OCI-LY7 (cell line): ENCODE data around the gene CMC1. TPM values are rescaled to one million over a fixed set of nuclear protein-coding genes. Genes with fewer than 3 reads are reported as not detected.

Experiments
- BruUV-seq: library from RNA; stranded (reverse); fragments of 400-500 nt; replicated peaks from 2 replicates; lab custom pipeline; 2021; lab: Mats Ljungman, UMichigan
- CTCF ChIA-PET: fragments of 300-600 bp; sonication (Branson Sonifier 250); formaldehyde crosslinking; loops from one replicate; lab custom pipeline; 2022; ENCODE audit warnings: antibody characterized with exemption; ENCODE audit not compliant: unreplicated experiment; lab: Charles Lee
- POLR2A ChIA-PET: fragments of 300-600 bp; sonication (Branson Sonifier 250); formaldehyde crosslinking; loops from one replicate; lab custom pipeline; 2022; ENCODE audit warnings: antibody characterized with exemption; lab: Charles Lee
- DNase-seq: peaks from one replicate; pipeline ENCODE4 v3.0.0-alpha.2; 2015; ENCODE audit warnings: low spot score
- H2AFZ ChIP-seq: fragments of 200-600 bp; sonication (generic), shearing (Covaris generic); 2 replicates; pipeline ENCODE4 v1.6.1; 2014; ENCODE audit warnings: mild to moderate bottlenecking, antibody characterized with exemption, low read length, moderate library complexity
- H3K27ac ChIP-seq: fragments of 200-600 bp; sonication (generic); 2 replicates; pipeline ENCODE4 v1.5.1; 2014; ENCODE audit warnings: mixed run types, low read depth, mild to moderate bottlenecking, moderate library complexity, low read length, inconsistent platforms; ENCODE audit not compliant: poor library complexity, severe bottlenecking
- H3K36me3 ChIP-seq: fragments of 200-600 bp; sonication (generic); 2 replicates; pipeline ENCODE4 v1.6.1; 2014; ENCODE audit warnings: mild to moderate bottlenecking, antibody characterized with exemption, low read length, moderate library complexity, mixed read lengths; ENCODE audit not compliant: insufficient read depth
- H3K4me1 ChIP-seq: fragments of 200-600 bp; sonication (generic); 2 replicates; pipeline ENCODE4 v1.5.1; 2014; ENCODE audit warnings: mild to moderate bottlenecking, low read length; ENCODE audit not compliant: insufficient read depth, poor library complexity, severe bottlenecking
- H3K4me2 ChIP-seq: fragments of 200-600 bp; sonication (generic); 2 replicates; pipeline ENCODE4 v1.6.1; 2014; ENCODE audit warnings: mild to moderate bottlenecking, low read length
- H3K4me3 ChIP-seq: fragments of 200-600 bp; sonication (generic); 2 replicates; pipeline ENCODE4 v1.5.1; 2014; ENCODE audit warnings: mild to moderate bottlenecking, low read depth, low read length; ENCODE audit not compliant: poor library complexity, severe bottlenecking
- H3K79me2 ChIP-seq: fragments of 200-600 bp; sonication (generic); 2 replicates; pipeline ENCODE4 v1.6.1; 2016; ENCODE audit warnings: low read depth, mild to moderate bottlenecking, low read length, moderate library complexity, mixed read lengths; ENCODE audit not compliant: insufficient read depth
- H3K9me2 ChIP-seq: fragments of 200-600 bp; sonication (generic); 2 replicates; pipeline ENCODE4 v1.6.1; 2016; ENCODE audit warnings: mild to moderate bottlenecking, low read length, mixed read lengths; ENCODE audit not compliant: insufficient read depth
- H3K9me3 ChIP-seq: fragments of 200-600 bp; sonication (generic); 2 replicates; pipeline ENCODE4 v1.6.1; 2014; ENCODE audit warnings: mild to moderate bottlenecking, mixed run types, low read length, mixed read lengths
- H4K20me1 ChIP-seq: fragments of 200-600 bp; sonication (generic); 2 replicates; pipeline ENCODE4 v1.6.1; 2014; ENCODE audit warnings: mild to moderate bottlenecking, antibody characterized with exemption, low read length, moderate library complexity, mixed read lengths; ENCODE audit not compliant: insufficient read depth
- EZH2phosphoT487 ChIP-seq: fragments of 200-600 bp; sonication (generic); IDR thresholded peaks from 2 replicates; pipeline ENCODE4 v1.6.1; 2018; ENCODE audit warnings: low read depth, borderline replicate concordance, mild to moderate bottlenecking, mixed run types, antibody characterized with exemption, low read length, moderate library complexity, mixed read lengths
- intact Hi-C: fragments of 100-400 bp; cut with micrococcal nuclease; formaldehyde crosslinking; loops from one replicate; pipeline ENCODE4 v1.10.0; 2022; ENCODE audit not compliant: unreplicated experiment
- total RNA-seq, 2 experiments: library from RNA; depleted of rRNA in 1 of 2; stranded (reverse); fragments of >200 nt in 1 of 2; shearing (Covaris generic) in 1 of 2; gene quantifications; 2 replicates each; pipeline ENCODE4 v1.2.3, GENCODE V29; 2014 to 2022
- TF ChIP-seq, protein P1 (sequence below): fragments of 200-600 bp; sonication (generic); conservative IDR thresholded peaks from 2 replicates; pipeline ENCODE4 v1.5.1; 2014; ENCODE audit warnings: mild to moderate bottlenecking, antibody characterized with exemption, low read length, moderate library complexity, mixed read lengths

The CMC1 gene
- total RNA-seq, 2 experiments from 2014 or later = 12.1 to 26.9 TPM

DNA sequence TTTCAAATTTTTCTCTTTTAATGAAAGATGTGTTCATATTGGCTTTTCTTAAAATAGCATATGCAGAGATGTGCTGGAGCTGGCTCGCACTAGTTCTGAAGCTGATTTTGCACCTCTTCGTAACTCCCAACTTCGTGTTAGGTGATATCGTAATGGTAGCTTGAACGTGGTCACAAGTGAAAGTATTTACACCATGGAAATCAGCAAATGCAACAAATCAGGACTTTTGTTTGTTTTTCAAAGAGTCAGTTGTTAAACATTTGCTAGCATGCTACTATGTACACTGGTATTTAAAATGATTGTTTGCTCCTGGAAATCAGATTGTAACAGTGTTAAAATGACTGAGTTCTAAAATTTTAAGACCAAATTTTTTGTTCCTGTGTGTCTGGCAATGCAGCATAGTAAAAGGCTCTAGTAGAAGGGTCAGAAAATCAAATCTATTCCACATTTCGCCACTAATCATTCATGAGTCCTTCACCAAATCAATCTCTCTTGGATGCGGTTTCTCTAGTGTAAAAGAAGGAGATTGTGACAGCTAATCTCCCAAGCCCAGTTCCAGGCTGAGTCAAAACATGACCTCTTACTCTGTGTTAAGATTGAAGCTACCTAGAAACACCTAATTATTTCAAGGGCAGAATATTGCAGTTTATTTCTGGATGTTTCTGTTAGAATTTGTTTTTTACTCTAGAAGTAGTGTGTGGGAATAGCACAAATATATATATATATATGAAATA, 34.3 kb upstream of the CMC1 start:
- ChIA-PET CTCF (no interaction called here), POLR2A (interaction anchor here (0.6 kb wide), 1 partner anchor 118 kb away, joined by 3 read pairs; no protein-coding TSS in a partner anchor)
- intact Hi-C loops = no loop called here

DNA sequence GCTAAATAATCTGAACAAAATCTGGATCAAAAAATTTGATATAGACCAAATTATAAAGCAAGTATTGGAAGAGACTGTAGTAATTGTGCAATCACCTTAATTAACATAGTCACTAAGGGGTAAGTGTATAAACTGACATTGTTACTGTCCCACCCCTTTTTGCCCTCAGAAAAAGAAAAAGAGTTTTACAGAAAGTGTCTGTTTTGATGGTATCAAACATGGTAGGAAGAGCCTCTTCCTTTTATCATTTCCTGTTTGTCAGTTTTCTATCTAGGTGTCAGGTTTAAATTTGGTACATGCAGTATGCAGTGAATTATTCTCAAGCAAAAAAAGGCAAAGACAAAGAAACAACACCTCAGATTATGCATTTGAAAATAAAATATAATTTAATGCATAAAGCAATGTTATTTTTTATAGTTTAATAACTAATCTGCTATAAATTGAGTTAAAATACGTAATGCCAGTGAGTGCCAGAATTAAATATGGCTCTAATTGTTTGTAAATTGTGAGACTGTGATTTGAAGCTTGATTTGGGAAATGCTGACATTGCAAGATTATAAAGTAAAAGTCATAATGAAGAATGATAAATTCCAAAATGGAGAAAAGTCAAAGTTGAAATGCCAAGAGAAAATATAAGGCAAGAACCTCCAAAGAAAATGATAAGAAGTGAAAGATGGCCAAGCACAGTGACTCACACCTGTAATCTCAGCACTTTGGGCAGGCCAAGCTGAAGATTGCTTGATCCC, 30.3 kb upstream of the CMC1 start:
- Histone ChIP-seq H3K4me2 (no peak overlapping the region), H2AFZ (no peak overlapping the region), H4K20me1 (no peaks in the 10 kb centered on the region), H3K79me2 (no peaks in the 10 kb centered on the region), H3K9me2 (no peaks in the 10 kb centered on the region), H3K36me3 (no peaks in the 10 kb centered on the region), H3K4me3 (no peak overlapping the region), H3K27ac (no peak overlapping the region), H3K9me3 (no peaks in the 10 kb centered on the region), H3K4me1 (no peaks in the 10 kb centered on the region)
- DNase-seq = no peak
- ChIA-PET CTCF (no interaction called here), POLR2A (interaction anchor here (0.8 to 1.1 kb wide), 2 partner anchors 30 to 42 kb away, joined by 3 to 4 read pairs; no protein-coding TSS in a partner anchor)
- BruUV-seq = no TSS peak
- intact Hi-C loops = no loop called here
- TF ChIP-seq EZH2phosphoT487 = no peak
- TF ChIP-seq, protein P1, sequence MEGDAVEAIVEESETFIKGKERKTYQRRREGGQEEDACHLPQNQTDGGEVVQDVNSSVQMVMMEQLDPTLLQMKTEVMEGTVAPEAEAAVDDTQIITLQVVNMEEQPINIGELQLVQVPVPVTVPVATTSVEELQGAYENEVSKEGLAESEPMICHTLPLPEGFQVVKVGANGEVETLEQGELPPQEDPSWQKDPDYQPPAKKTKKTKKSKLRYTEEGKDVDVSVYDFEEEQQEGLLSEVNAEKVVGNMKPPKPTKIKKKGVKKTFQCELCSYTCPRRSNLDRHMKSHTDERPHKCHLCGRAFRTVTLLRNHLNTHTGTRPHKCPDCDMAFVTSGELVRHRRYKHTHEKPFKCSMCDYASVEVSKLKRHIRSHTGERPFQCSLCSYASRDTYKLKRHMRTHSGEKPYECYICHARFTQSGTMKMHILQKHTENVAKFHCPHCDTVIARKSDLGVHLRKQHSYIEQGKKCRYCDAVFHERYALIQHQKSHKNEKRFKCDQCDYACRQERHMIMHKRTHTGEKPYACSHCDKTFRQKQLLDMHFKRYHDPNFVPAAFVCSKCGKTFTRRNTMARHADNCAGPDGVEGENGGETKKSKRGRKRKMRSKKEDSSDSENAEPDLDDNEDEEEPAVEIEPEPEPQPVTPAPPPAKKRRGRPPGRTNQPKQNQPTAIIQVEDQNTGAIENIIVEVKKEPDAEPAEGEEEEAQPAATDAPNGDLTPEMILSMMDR = no peak

More for the DNA sequence above, 34.3 kb upstream of the CMC1 start:
- Histone ChIP-seq H2AFZ (no peak overlapping the region), H3K27ac (no peak overlapping the region), H3K36me3 (no peaks in the 10 kb centered on the region), H3K4me1 (no peaks in the 10 kb centered on the region), H3K9me2 (no peaks in the 10 kb centered on the region), H3K9me3 (no peaks in the 10 kb centered on the region), H3K4me3 (no peak overlapping the region), H4K20me1 (no peaks in the 10 kb centered on the region), H3K4me2 (no peak overlapping the region), H3K79me2 (no peaks in the 10 kb centered on the region)
- no peak for TF ChIP-seq EZH2phosphoT487
- TF ChIP-seq, protein P1 = no peak
- DNase-seq = no peak
- BruUV-seq = no TSS peak
